AG08395 (cell line): ENCODE data around the gene ANKRD49.
A peak's percentile ranks its signal among the peaks of the same experiment; 100 is the strongest.
"Not testable (repeated sequence)": the region's sequence is repeated elsewhere in the genome, so short reads cannot be mapped to it uniquely, and the experiment has no call there.

Source experiments
- DNase-seq: peaks from one replicate; pipeline ENCODE4 v3.0.0; 2012; ENCODE audit warnings: mixed read lengths, low spot score

ANKRD49 gene

GRCh38 chr11:94493281-94494125 is at the start of gene ANKRD49, which contains the start of gene MRE11:
Gene ANKRD49 (plus strand): TSS chr11:94493984. CDS start chr11:94496694, 2,710 bp downstream.
Gene MRE11 (minus strand): TSS chr11:94493844. CDS start chr11:94492801, 1,043 bp downstream.
- peak; percentile 97 for DNase-seq

GRCh38 chr11:94445641-94446040 is 48.1 kb upstream of the ANKRD49 start:
- no peak for DNase-seq

GRCh38 chr11:94447149-94447548 is 46.6 kb upstream of the ANKRD49 start:
- DNase-seq: no peak

- no peak for DNase-seq
These were observed 44.8 kb upstream of the ANKRD49 start for GRCh38 chr11:94449029-94449428.

- DNase-seq: peak; percentile 3
These were observed 44.3 kb upstream of the ANKRD49 start for GRCh38 chr11:94449437-94449836.

- no peak for DNase-seq
These were observed 43.7 kb upstream of the ANKRD49 start for GRCh38 chr11:94450048-94450447.

- DNase-seq: no peak
These were observed 40.8 kb upstream of the ANKRD49 start for GRCh38 chr11:94452988-94453387.

GRCh38 chr11:94454301-94454700 is 39.5 kb upstream of the ANKRD49 start:
- no peak for DNase-seq

- no peak for DNase-seq
These were observed 37.9 kb upstream of the ANKRD49 start for GRCh38 chr11:94455861-94456260.

GRCh38 chr11:94457118-94458029 is 36.4 kb upstream of the ANKRD49 start:
- DNase-seq: no peak

GRCh38 chr11:94459576-94459975 is 34.2 kb upstream of the ANKRD49 start:
- no peak for DNase-seq

GRCh38 chr11:94469416-94469815 is 24.4 kb upstream of the ANKRD49 start:
- no peak for DNase-seq

- DNase-seq: no peak
These were observed 20.6 kb upstream of the ANKRD49 start for GRCh38 chr11:94472916-94473799.

- DNase-seq: no peak
These were observed 16.2 kb upstream of the ANKRD49 start for GRCh38 chr11:94477624-94478023.

GRCh38 chr11:94481342-94481741 is 12.4 kb upstream of the ANKRD49 start:
- DNase-seq: no peak

GRCh38 chr11:94486068-94486467 is 7.7 kb upstream of the ANKRD49 start:
- no peak for DNase-seq

GRCh38 chr11:94494126-94494680 is 419 bp downstream of the ANKRD49 start:
- DNase-seq: no peak

GRCh38 chr11:94500181-94500580 is 6.4 kb downstream of the ANKRD49 start:
- no peak for DNase-seq

GRCh38 chr11:94501522-94501921 is 7.7 kb downstream of the ANKRD49 start:
- no peak for DNase-seq

- peak; percentile 58 for DNase-seq
These were observed 11.0 kb downstream of the ANKRD49 start for GRCh38 chr11:94504689-94505293.

- not testable (repeated sequence) for DNase-seq
These were observed 12.7 kb downstream of the ANKRD49 start for GRCh38 chr11:94506513-94506912.
